GM12891 (cell line): ENCODE measurements around the gene RASGRF2.

Source experiments
- POLR2A ChIP-seq: IDR thresholded peaks from 2 replicates; pipeline ENCODE4 v1.6.1; 2011; ENCODE audit warnings: low read depth, low read length, control low read depth
- POLR2AphosphoS5 ChIP-seq: IDR thresholded peaks from 2 replicates; pipeline ENCODE4 v1.6.1; 2011; ENCODE audit warnings: low read depth, low read length, control low read depth
- TAF1 ChIP-seq: IDR thresholded peaks from 2 replicates; pipeline ENCODE4 v1.6.1; 2011; ENCODE audit warnings: low read depth, low read length, control low read depth

DNA sequence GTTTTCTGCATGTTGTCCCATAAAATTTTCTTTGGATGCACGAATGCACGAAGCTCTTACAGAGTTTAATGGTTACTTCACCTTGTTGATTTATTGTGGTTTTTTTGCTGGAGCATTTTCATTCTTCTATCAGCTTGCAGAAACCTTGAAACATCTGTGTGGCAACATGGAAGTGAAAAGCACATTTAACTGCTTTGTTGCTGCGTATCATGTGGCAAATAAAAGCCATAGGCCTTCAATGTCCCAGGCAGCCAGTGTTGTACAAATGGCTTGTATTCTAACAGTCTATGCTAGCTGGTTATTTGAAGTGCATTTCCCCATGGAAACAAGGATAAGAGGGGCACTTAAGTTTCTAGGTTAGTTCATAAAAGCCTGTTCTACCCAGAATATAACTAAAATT is 42.5 kb upstream of the RASGRF2 start:
- no peak for TF ChIP-seq POLR2AphosphoS5
- TF ChIP-seq TAF1 = no peak
- no peak for TF ChIP-seq POLR2A
